HepG2 (cell line): ENCODE measurements around the gene STK4. TPM values are rescaled to one million over a fixed set of nuclear protein-coding genes. Genes with fewer than 3 reads are reported as not detected.

ENCODE experiments used
- ATRX ChIP-seq: sonication (generic); formaldehyde crosslinking; IDR thresholded peaks from 2 replicates; pipeline ENCODE4 v1.4.0; 2020; ENCODE audit warnings: missing genetic modification reagents, borderline replicate concordance
- TP53 ChIP-seq: sonication (generic); formaldehyde crosslinking; conservative IDR thresholded peaks from 2 replicates; pipeline ENCODE4 v1.4.0; 2020; ENCODE audit warnings: missing genetic modification reagents
- USF2 ChIP-seq, 2 experiments: sonication (generic) in 1 of 2; formaldehyde crosslinking in 1 of 2; IDR thresholded peaks; 2 replicates each; pipeline versions ENCODE4 v1.5.1 to v1.6.1; 2011 to 2020; ENCODE audit warnings: borderline replicate concordance in 1 of 2, low read depth in 1 of 2, low read length in 1 of 2, mild to moderate bottlenecking in 1 of 2, missing genetic modification reagents in 1 of 2, moderate library complexity in 1 of 2
- ZNF136 ChIP-seq: sonication (generic); formaldehyde crosslinking; IDR thresholded peaks from 2 replicates; pipeline ENCODE4 v1.8.1; 2022; ENCODE audit warnings: low read depth, mild to moderate bottlenecking, moderate library complexity, missing genetic modification reagents
- ZNF235 ChIP-seq: sonication (generic); formaldehyde crosslinking; IDR thresholded peaks from 2 replicates; pipeline ENCODE4 v1.8.1; 2023; ENCODE audit warnings: mild to moderate bottlenecking, missing genetic modification reagents, borderline replicate concordance
- ZNF646 ChIP-seq: sonication (generic); formaldehyde crosslinking; IDR thresholded peaks from 2 replicates; pipeline ENCODE4 v1.9.0; 2021; ENCODE audit warnings: mild to moderate bottlenecking, missing genetic modification reagents
- ZNF652 ChIP-seq: IDR thresholded peaks from 2 replicates; pipeline ENCODE4 v1.6.1; 2016; ENCODE audit warnings: low read depth, borderline replicate concordance
- ZSCAN30 ChIP-seq: sonication (generic); formaldehyde crosslinking; IDR thresholded peaks from 2 replicates; pipeline ENCODE4 v1.5.0; 2020; ENCODE audit warnings: mild to moderate bottlenecking, missing genetic modification reagents
- polyA plus RNA-seq, 8 experiments: library from polyadenylated mRNA; depleted of rRNA in 3 of 8; stranded (reverse) in 7 of 8; unstranded in 1 of 8; fragments of >200 nt; fragmentation: Illumina TruSeq in 4 of 8; extraction: Trizol in 4 of 8; gene quantifications; 2 replicates each; pipeline versions ENCODE4 v1.2.1 to v1.2.3, GENCODE V29; 2011 to 2016; ENCODE audit warnings: low read depth in 4 of 8, missing spikeins in 1 of 8, mixed read lengths in 1 of 8; ENCODE audit not compliant: insufficient read depth in 1 of 8
- total RNA-seq, 5 experiments: library from RNA; depleted of rRNA; stranded (reverse); fragments of >200 nt; fragmentation: Illumina TruSeq; extraction: Trizol; gene quantifications; 2 replicates each; pipeline ENCODE4 v1.2.3, GENCODE V29; 2016; ENCODE audit warnings: low read depth in 1 of 5
- TF ChIP-seq, protein P1 (sequence below): sonication (generic); formaldehyde crosslinking; IDR thresholded peaks from one replicate; pipeline ENCODE4 v1.5.1; 2020; ENCODE audit warnings: mild to moderate bottlenecking, missing genetic modification reagents; ENCODE audit errors: not compliant biosample characterization

The STK4 gene
- total and polyA plus RNA-seq, 2 of the 13 experiments (the other 11 are each of a cell fraction or from before 2014, with no cell fraction given), result 25.6 to 38.3 TPM

GRCh38 chr20:44966030-44966961 lies at the start of gene STK4 (continued):
- TF ChIP-seq, protein P1, sequence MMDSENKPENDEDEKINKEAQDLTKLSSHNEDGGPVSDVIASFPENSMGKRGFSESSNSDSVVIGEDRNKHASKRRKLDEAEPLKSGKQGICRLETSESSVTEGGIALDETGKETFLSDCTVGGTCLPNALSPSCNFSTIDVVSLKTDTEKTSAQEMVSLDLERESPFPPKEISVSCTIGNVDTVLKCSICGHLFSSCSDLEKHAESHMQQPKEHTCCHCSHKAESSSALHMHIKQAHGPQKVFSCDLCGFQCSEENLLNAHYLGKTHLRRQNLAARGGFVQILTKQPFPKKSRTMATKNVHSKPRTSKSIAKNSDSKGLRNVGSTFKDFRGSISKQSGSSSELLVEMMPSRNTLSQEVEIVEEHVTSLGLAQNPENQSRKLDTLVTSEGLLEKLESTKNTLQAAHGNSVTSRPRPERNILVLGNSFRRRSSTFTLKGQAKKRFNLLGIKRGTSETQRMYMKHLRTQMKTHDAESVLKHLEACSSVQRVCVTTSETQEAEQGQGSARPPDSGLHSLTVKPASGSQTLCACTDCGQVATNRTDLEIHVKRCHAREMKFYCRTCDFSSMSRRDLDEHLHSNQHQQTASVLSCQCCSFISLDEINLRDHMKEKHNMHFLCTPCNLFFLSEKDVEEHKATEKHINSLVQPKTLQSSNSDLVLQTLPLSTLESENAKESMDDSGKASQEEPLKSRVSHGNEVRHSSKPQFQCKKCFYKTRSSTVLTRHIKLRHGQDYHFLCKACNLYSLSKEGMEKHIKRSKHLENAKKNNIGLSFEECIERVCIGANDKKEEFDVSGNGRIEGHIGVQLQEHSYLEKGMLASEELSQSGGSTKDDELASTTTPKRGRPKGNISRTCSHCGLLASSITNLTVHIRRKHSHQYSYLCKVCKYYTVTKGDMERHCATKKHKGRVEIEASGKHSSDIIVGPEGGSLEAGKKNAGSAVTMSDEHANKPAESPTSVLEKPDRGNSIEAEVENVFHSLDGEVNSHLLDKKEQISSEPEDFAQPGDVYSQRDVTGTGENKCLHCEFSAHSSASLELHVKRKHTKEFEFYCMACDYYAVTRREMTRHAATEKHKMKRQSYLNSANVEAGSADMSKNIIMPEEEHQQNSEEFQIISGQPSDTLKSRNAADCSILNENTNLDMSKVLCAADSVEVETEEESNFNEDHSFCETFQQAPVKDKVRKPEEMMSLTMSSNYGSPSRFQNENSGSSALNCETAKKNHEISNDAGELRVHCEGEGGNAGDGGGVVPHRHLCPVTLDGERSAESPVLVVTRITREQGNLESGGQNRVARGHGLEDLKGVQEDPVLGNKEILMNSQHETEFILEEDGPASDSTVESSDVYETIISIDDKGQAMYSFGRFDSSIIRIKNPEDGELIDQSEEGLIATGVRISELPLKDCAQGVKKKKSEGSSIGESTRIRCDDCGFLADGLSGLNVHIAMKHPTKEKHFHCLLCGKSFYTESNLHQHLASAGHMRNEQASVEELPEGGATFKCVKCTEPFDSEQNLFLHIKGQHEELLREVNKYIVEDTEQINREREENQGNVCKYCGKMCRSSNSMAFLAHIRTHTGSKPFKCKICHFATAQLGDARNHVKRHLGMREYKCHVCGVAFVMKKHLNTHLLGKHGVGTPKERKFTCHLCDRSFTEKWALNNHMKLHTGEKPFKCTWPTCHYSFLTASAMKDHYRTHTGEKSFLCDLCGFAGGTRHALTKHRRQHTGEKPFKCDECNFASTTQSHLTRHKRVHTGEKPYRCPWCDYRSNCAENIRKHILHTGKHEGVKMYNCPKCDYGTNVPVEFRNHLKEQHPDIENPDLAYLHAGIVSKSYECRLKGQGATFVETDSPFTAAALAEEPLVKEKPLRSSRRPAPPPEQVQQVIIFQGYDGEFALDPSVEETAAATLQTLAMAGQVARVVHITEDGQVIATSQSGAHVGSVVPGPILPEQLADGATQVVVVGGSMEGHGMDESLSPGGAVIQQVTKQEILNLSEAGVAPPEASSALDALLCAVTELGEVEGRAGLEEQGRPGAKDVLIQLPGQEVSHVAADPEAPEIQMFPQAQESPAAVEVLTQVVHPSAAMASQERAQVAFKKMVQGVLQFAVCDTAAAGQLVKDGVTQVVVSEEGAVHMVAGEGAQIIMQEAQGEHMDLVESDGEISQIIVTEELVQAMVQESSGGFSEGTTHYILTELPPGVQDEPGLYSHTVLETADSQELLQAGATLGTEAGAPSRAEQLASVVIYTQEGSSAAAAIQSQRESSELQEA (CRISPR knock-in tag), result peak; percentile 100
- TF ChIP-seq ATRX, result no peak
- TF ChIP-seq ZNF235 (CRISPR knock-in tag), result peak; percentile 83; the same call in 1 of the 2 replicates
- TF ChIP-seq ZSCAN30 (CRISPR knock-in tag), result peak; percentile 76; the same call in 1 of the 2 replicates
- peak; percentile 97 for TF ChIP-seq ZNF136
- peak; percentile 34; the same call in 1 of the 2 replicates for TF ChIP-seq TP53 (CRISPR knock-in tag)
- no peak; the same call in 1 of the 2 replicates for TF ChIP-seq ZNF652 (CRISPR knock-in tag)
- peak; percentile 92 for TF ChIP-seq USF2 (IDR thresholded peaks at IDR 0.05; ENCODE audit: low read depth, low read length)
- TF ChIP-seq USF2 (CRISPR knock-in tag; IDR thresholded peaks at IDR 0.05; ENCODE audit: borderline replicate concordance), result peak; percentile 98
- TF ChIP-seq ZNF646 (CRISPR knock-in tag), result no peak; the same call in 1 of the 2 replicates
